HepG2 (cell line): Measurements from ENCODE around the gene NFATC4. TPM values are rescaled to one million over a fixed set of nuclear protein-coding genes. Genes with fewer than 3 reads are reported as not detected.

Source experiments
- AKNA ChIP-seq: sonication (generic); formaldehyde crosslinking; IDR thresholded peaks from 2 replicates; pipeline ENCODE4 v1.4.0; 2020; ENCODE audit warnings: missing genetic modification reagents, borderline replicate concordance
- CHD2 ChIP-seq: IDR thresholded peaks from 2 replicates; pipeline ENCODE4 v1.6.1; 2011; ENCODE audit warnings: low read depth, low read length, improper control_type of control experiment
- EP300 ChIP-seq, 3 experiments: sonication (generic) in 1 of 3; formaldehyde crosslinking in 1 of 3; IDR thresholded peaks; 2 replicates each; pipeline versions ENCODE4 v1.5.1 to v1.6.1; 2011 to 2020; ENCODE audit warnings: low read depth in 2 of 3, low read length in 2 of 3, borderline replicate concordance in 1 of 3, improper control_type of control experiment in 1 of 3, mild to moderate bottlenecking in 1 of 3, missing genetic modification reagents in 1 of 3, moderate library complexity in 1 of 3
- HCFC1 ChIP-seq: fragments of 150-350 bp; IDR thresholded peaks from 2 replicates; pipeline ENCODE4 v1.6.1; 2014; ENCODE audit warnings: low read depth, low read length
- ISL2 ChIP-seq: sonication (generic); formaldehyde crosslinking; IDR thresholded peaks from 2 replicates; pipeline ENCODE4 v1.5.0; 2020; ENCODE audit warnings: missing genetic modification reagents
- MEIS2 ChIP-seq: sonication (generic); formaldehyde crosslinking; IDR thresholded peaks from 2 replicates; pipeline ENCODE4 v1.9.0; 2021; ENCODE audit warnings: mild to moderate bottlenecking, missing genetic modification reagents
- MIXL1 ChIP-seq: IDR thresholded peaks from 2 replicates; pipeline ENCODE4 v1.6.1; 2016
- NFYB ChIP-seq: sonication (generic); formaldehyde crosslinking; IDR thresholded peaks from 2 replicates; pipeline ENCODE4 v1.4.0; 2020; ENCODE audit warnings: missing genetic modification reagents
- PAWR ChIP-seq: sonication (generic); formaldehyde crosslinking; IDR thresholded peaks from 2 replicates; pipeline ENCODE4 v1.4.0; 2020; ENCODE audit warnings: missing genetic modification reagents, mild to moderate bottlenecking, borderline replicate concordance
- POLR2AphosphoS2 ChIP-seq: IDR thresholded peaks from 2 replicates; pipeline ENCODE4 v1.6.1; 2011; ENCODE audit warnings: low read depth, low read length, improper control_type of control experiment
- PRDM4 ChIP-seq: sonication (generic); formaldehyde crosslinking; IDR thresholded peaks from 2 replicates; pipeline ENCODE4 v1.9.0; 2021; ENCODE audit warnings: missing genetic modification reagents, borderline replicate concordance
- PRMT3 ChIP-seq: sonication (generic); formaldehyde crosslinking; IDR thresholded peaks from 2 replicates; pipeline ENCODE4 v1.8.1; 2022; ENCODE audit warnings: low read depth, mild to moderate bottlenecking, moderate library complexity, missing genetic modification reagents, borderline replicate concordance
- PRPF4 ChIP-seq: fragments of 200-400 bp; formaldehyde crosslinking; IDR thresholded peaks from 2 replicates; pipeline ENCODE4 v1.6.1; 2016; ENCODE audit warnings: low read length, low read depth; ENCODE audit not compliant: poor library complexity, severe bottlenecking
- REL ChIP-seq: sonication (generic); formaldehyde crosslinking; conservative IDR thresholded peaks from 2 replicates; pipeline ENCODE4 v1.8.0; 2022; ENCODE audit warnings: mild to moderate bottlenecking, missing genetic modification reagents, moderate library complexity
- SMC3 ChIP-seq: IDR thresholded peaks from 2 replicates; pipeline ENCODE4 v1.6.1; 2011; ENCODE audit warnings: low read length, improper control_type of control experiment
- SP5 ChIP-seq: IDR thresholded peaks from 2 replicates; pipeline ENCODE4 v1.6.1; 2016; ENCODE audit warnings: low read depth, borderline replicate concordance
- TARDBP ChIP-seq: sonication (generic); formaldehyde crosslinking; IDR thresholded peaks from 2 replicates; pipeline ENCODE4 v1.8.0; 2022; ENCODE audit warnings: mild to moderate bottlenecking, missing genetic modification reagents
- THAP11 ChIP-seq: IDR thresholded peaks from 2 replicates; pipeline ENCODE4 v1.6.1; 2016; ENCODE audit warnings: missing biosample characterization, missing genetic modification reagents
- ZFY ChIP-seq: sonication (generic); formaldehyde crosslinking; IDR thresholded peaks from 2 replicates; pipeline ENCODE4 v1.4.0; 2020; ENCODE audit warnings: missing genetic modification reagents
- ZNF30 ChIP-seq: sonication (generic); formaldehyde crosslinking; IDR thresholded peaks from 2 replicates; pipeline ENCODE4 v1.5.0; 2020; ENCODE audit warnings: mild to moderate bottlenecking, missing genetic modification reagents
- ZNF589 ChIP-seq: sonication (generic); formaldehyde crosslinking; conservative IDR thresholded peaks from 2 replicates; pipeline ENCODE4 v1.8.0; 2022; ENCODE audit warnings: mild to moderate bottlenecking, moderate library complexity, missing genetic modification reagents
- ZNF670 ChIP-seq: sonication (generic); formaldehyde crosslinking; IDR thresholded peaks from 2 replicates; pipeline ENCODE4 v1.8.0; 2022; ENCODE audit warnings: mild to moderate bottlenecking, missing genetic modification reagents, borderline replicate concordance
- ZSCAN31 ChIP-seq: sonication (generic); formaldehyde crosslinking; IDR thresholded peaks from 2 replicates; pipeline ENCODE4 v1.5.0; 2020; ENCODE audit warnings: low read depth, mild to moderate bottlenecking, missing genetic modification reagents
- polyA plus RNA-seq, 8 experiments: library from polyadenylated mRNA; depleted of rRNA in 3 of 8; stranded (reverse) in 7 of 8; unstranded in 1 of 8; fragments of >200 nt; fragmentation: Illumina TruSeq in 4 of 8; extraction: Trizol in 4 of 8; gene quantifications; 2 replicates each; pipeline versions ENCODE4 v1.2.1 to v1.2.3, GENCODE V29; 2011 to 2016; ENCODE audit warnings: low read depth in 4 of 8, missing spikeins in 1 of 8, mixed read lengths in 1 of 8; ENCODE audit not compliant: insufficient read depth in 1 of 8
- total RNA-seq, 5 experiments: library from RNA; depleted of rRNA; stranded (reverse); fragments of >200 nt; fragmentation: Illumina TruSeq; extraction: Trizol; gene quantifications; 2 replicates each; pipeline ENCODE4 v1.2.3, GENCODE V29; 2016; ENCODE audit warnings: low read depth in 1 of 5

The NFATC4 gene
- total and polyA plus RNA-seq, 2 of the 13 experiments (the other 11 are each of a cell fraction or from before 2014, with no cell fraction given) = 0.04 to 0.15 TPM

GRCh38 chr14:24366721-24367513 is 1.1 kb upstream of the NFATC4 start (continued):
- TF ChIP-seq AKNA (CRISPR knock-in tag) = no peak
- TF ChIP-seq ZNF589 (CRISPR knock-in tag) = no peak
- TF ChIP-seq HCFC1 = no peak
- no peak; the same call in 1 of the 2 replicates for TF ChIP-seq MIXL1 (CRISPR knock-in tag)
- TF ChIP-seq MEIS2 (CRISPR knock-in tag) = 0 out of 2 replicates have a peak, but pooled peaks have one; percentile 18
- no peak for TF ChIP-seq SMC3
- TF ChIP-seq PRPF4 = no peak
- TF ChIP-seq ISL2 (CRISPR knock-in tag) = 0 out of 2 replicates have a peak, but pooled peaks have one; percentile 28
- no peak for TF ChIP-seq NFYB (CRISPR knock-in tag)
- TF ChIP-seq TARDBP (CRISPR knock-in tag) = peak; percentile 88
- TF ChIP-seq ZNF670 = 0 out of 2 replicates have a peak, but pooled peaks have one; percentile 30
- no peak; the same call in 1 of the 2 replicates for TF ChIP-seq PRDM4 (CRISPR knock-in tag)
- no peak for TF ChIP-seq PRMT3 (CRISPR knock-in tag)
- TF ChIP-seq CHD2 = no peak
- peak; percentile 51; the same call in 1 of the 2 replicates for TF ChIP-seq THAP11 (CRISPR knock-in tag)
- TF ChIP-seq EP300 (IDR thresholded peaks at IDR 0.05; ENCODE audit: low read depth in 2 of 2, low read length in 2 of 2) = peak in 1 of 2 experiments; percentile 29; a peak in 1 of 4 replicates
- no peak for TF ChIP-seq EP300 (CRISPR knock-in tag; IDR thresholded peaks at IDR 0.05; ENCODE audit: borderline replicate concordance)
- no peak for TF ChIP-seq PAWR (CRISPR knock-in tag)
- no peak for TF ChIP-seq POLR2AphosphoS2
- TF ChIP-seq SP5 (CRISPR knock-in tag) = peak; percentile 46; the same call in 1 of the 2 replicates
- TF ChIP-seq REL = no peak
- peak; percentile 81 for TF ChIP-seq ZFY (CRISPR knock-in tag)
- 0 out of 2 replicates have a peak, but pooled peaks have one; percentile 65 for TF ChIP-seq ZNF30 (CRISPR knock-in tag)
- TF ChIP-seq ZSCAN31 (CRISPR knock-in tag) = no peak; the same call in 1 of the 2 replicates
